HG03159 (cell line): ENCODE measurements around the gene NIM1K.
"Not testable (repeated sequence)": the region's sequence is repeated elsewhere in the genome, so short reads cannot be mapped to it uniquely, and the experiment has no call there.

ENCODE experiments used
- ATAC-seq: cut with Tn5 transposase; IDR thresholded peaks from one replicate; pipeline ENCODE4 v1.9.1; 2021; ENCODE audit warnings: mild to moderate bottlenecking, moderate library complexity; ENCODE audit not compliant: unreplicated experiment

The NIM1K gene

DNA sequence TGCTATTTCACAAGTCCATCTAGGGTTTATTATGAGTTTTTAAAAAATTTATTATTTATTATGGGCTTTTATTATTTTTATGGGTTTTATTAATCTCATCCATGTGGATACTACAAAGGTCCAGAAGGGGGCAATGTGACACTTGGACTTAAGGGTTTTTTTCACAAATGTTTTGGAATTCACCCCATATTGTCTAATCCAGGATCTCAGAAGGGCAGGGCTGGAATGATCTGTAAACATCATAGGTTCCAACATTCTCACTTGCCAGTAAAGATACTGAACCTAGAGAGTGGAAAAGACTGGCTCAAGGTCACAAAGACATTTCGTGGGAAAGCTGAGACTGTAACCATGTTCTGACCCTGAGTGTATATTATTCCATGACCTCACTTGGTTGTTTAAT lies 35.6 kb downstream of the NIM1K start:
- ATAC-seq, result no peak

DNA sequence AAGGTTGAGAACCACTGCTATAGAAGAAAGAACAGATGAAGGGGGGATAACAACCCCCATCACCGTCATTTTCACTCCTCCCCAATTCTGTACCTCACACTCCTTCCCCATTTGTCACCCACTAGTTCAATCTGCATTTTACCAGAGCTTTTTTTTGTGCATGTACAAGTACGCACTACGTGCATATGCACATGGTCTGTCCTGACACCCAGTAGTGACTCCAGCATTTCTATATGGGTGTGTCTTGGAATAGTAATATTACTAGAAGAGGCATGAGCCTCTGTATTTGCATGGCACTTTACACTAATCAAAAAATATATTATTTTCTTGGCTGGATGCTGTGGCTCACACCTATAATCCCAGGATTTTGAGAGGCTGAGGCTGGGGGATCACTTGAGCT lies 38.7 kb downstream of the NIM1K start:
- ATAC-seq, result no peak

DNA sequence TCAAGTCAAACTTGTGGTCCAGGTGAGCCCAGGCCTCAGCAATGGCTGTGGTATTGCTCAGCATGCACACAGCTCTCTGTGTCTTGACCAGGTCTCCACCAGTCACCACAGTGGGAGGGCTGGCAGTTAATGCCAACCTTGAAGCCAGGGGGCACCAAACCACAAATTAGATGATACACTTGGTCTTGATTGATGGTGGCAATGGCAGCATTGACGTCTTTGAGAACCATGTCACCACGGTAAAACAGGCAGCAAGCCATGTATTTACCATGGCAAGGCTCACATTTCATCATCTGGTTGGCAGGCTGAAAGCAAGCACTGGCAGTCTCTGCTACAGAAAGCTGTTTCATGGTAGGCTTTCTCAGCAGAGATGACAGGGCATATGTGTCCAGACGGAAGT lies 40.0 kb downstream of the NIM1K start:
- no peak for ATAC-seq

DNA sequence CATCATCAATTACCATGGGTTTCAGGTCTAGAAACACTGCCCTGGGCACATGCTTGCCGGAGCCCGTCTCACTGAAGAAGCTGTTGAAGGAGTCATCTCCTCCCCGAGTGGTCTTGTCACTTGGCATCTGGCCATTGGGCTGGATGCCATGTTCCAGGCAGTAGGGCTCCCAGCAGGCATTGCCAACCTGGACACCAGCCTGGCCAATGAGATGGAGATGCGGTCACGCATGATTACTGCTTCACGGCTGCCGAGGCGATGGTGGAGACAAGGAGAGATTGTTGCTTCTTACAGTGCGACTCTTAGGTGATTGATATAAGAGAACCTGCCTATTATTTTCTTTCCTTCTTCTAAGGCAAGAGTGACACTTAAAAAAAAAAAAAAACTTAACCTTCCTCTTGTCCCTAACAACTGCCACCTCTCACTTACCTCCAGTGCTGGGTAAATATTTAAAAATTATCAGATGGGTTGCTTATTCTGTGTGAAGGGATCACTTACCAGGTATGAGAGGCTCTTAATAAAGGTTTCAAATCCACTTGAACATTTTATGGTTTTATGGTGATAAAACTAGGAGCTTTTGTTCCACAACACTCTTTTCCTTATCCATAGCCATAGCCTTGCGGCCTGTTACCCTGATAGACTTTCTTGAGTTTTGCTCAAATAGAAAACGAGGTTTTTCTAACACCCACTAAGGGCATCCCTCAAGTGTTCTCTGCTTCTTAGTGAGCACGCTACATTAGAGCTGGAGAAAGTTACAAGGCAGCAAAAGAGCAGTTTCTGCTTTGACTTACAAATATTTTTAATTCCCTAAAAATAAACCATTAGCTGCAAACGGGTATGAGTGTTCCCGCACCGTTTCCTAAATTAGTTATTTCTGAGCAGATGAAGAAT lies 41.2 kb downstream of the NIM1K start:
- no peak for ATAC-seq

DNA sequence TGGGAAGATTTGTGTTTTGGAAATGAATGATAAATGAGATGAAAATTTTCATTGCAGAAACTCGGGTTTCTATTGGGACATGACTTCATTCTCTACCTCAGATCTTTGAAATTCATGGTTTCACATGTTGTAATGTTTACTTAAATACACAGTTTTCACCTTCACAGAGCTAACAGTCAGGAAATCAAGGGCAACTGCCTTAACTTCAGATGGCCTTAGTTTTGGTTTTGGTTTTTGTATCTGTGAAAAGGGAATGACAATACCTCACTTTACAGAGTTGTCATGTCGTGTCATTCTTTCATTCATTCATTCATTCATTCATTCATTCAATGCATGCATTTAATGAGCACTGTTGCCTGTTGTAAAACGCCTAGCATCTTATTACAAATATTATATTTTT lies 41.9 kb downstream of the NIM1K start:
- ATAC-seq, result no peak

DNA sequence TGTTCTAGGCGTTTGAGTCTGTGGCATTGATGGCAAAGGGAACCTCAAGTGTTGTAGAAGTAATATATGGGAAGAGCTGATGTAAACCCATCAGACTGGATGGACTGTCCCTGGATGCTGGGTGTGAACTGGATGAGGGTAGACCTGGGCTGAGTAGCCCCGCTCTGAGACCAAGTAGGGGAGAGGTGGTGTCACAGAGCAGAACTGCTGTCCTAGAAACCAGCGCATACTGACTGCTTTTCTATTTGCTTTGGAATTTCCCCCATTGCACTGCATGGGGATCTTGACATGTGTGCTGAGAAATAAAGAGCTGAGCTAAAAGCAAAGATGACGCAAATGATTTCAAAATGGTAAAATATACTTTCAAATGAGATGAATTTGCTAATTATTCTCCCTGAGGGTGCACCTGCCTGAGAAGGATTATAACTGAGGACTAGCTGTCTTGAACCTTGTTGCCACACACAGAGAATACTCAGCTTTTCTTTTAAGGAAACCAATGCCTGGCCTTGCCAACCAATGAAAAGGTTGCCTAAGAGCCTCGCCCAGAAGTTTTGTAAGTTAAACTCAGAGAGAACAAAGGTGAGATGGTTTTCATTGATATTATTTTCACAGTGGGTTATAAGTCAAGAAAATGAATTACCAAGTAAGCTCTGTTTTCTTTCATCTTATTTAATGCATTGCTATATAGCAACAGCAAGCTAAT lies 44.8 kb downstream of the NIM1K start:
- ATAC-seq, result no peak

DNA sequence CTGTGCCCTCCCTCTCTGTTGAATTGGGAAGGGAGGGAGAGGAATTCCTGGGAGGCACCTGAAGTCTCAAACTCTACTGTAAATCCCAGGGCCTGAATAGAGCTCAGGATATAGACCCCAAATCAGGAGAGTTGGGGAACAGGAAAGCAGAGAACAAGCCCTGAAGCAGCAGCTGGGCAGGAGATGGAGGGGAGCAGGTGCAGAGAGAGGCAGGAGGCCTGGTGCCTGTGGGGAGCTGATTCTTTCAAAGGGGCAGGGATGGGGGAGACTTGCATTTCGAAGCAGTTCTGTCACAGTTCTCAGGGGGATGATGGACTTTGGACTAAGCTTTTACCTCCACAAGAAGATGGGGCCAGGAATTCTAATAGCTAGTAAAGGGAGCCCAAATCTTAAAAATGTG lies 50.2 kb downstream of the NIM1K start:
- no peak for ATAC-seq

DNA sequence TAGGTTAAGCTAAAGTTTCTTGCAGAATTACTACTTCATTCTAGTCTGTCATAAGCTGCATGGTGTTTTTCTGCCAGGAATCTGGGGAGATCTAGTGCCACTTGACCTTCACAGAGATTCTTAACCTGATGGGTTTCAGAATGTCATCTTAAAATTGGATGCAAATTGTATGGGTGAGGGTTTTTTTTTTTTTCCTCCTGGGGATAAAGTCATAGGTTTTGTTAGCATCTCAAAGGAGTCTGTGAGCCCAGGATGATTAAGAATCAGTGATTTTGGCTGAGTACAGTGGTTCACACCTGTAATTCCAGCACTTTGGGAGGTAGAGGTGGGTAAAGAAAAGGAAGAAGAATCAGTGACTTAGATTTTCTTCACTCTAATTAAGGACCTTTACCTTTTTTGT lies 51.2 kb downstream of the NIM1K start:
- no peak for ATAC-seq

DNA sequence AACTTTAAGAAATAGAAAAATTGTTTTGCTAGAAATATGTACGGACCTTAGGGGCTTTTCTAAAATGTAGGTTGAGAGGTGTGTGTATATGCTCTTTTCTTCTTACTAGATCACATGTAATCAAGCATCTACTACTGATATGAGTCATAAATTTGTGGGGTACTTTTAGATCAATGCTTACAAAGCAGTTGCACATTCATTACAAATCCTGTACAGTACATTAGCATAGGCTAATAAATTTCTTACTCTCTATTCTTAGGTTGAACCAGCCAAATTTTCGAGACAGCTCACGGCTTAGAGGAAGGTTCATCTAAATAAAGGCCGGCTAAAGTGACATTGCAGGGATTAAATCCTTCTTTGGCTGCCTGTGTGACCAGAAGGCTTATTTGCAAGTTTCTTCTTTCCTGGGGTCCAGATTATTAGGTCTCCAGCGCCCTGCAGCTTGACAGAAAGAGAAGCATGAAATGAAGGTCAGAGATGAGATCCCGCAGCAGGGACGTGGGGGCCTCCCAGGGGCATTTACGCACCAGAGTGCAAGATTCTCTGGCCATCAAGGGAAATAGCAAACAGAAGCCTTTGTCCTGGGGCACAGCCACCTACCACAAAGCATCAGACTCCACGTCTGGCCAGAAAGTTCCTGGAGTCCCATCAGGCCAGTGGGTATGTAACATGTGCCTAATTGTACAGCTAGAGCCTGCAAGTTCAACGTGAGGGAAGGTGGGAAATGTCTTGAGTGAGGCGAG lies 53.0 kb downstream of the NIM1K start:
- peak; percentile 84 for ATAC-seq

DNA sequence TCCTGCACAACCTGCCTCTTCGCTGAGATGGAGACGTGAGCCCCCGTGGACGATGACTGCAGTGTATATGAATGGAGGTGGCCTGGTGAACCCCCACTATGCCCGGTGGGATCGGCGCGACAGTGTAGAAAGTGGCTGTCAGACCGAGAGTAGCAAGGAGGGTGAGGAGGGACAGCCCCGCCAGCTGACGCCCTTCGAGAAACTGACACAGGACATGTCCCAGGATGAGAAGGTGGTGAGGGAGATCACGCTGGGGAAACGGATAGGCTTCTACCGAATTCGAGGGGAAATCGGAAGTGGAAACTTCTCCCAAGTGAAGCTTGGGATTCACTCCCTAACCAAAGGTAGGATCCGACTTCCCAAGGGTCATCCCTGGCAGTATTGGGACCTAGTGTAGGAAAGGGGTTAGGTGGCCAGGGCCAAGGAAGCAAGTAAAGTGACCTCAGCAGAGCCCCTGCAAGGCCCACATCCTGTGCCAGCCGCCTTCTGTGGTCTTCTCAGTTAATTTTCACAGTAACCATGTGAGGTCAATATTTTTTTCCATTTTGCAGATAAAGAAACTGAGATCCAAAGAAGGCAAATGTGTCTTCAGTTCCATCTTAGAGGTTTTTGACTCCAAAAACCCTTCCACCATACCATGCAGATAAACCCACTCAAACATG lies 53.8 kb downstream of the NIM1K start:
- no peak for ATAC-seq

DNA sequence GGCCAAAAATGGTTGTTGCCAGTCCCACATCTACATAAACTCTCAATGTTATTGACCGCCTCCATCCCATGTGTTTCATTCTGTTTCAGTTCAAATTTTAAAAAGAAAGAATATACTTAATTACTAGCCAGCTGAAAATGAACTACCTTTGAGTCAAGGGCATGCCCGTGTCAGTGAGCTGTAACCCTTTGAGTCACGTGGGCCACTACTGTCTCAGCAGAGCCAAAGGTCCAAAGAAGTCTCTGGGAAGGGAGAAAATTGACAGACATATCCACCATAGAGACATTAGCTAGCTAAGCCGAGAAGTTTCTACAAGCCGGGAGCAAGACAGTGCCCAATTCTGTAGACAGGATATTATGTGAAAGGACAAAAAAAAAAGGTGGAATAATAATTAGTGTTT lies 59.7 kb downstream of the NIM1K start:
- no peak for ATAC-seq

DNA sequence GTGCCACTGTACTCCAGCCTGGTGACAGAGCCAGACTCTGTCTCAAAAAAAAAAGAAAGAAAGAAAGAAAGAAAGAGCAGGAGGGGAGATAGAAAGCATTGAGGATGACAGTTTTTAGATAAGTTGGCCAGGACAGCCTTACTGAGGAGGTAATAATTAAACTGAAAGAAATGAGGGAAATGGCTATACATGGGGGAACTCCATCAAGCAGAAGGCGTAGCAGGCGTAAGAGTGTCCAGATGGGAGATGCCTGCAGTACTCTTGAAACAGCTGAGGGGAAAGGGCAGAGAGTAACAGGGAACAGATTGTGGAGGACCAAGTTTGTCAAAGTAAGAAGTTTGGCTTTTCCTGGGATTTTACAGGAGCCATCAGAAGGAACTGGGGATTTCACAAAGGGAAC lies 63.7 kb downstream of the NIM1K start:
- no peak for ATAC-seq

DNA sequence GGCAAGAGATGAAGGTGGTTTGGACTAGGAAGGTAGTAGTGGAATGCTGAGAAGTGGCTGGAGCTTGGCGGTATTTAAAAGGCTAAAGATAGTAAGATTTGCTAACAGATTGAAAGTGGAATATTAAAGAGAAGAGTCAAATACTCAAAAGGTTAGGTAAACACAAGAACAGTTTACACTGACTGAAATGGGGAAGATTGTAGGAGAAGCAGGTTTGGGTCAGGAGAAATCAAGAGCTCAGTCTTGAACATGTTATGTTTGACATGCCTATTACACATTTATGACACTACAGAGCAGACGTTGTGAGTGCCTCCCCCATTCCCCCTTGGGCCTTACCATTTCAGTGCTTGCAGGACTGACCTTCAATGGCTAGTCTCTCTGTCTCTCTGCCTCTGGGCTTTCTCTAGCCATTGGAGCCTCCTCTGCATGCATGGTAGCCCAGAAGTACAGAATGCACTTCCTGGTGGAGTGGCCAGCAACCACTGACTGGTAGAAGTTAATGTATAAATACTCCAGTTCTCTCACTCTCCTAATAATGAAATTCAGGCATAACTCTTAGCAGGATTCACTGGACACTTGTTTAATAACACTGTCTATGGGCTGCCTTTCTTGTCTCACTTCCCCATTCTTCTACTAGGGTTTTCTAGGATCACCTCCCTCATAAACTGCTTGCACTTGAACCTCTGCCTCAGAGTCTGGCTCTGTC lies 64.4 kb downstream of the NIM1K start:
- ATAC-seq, result no peak

DNA sequence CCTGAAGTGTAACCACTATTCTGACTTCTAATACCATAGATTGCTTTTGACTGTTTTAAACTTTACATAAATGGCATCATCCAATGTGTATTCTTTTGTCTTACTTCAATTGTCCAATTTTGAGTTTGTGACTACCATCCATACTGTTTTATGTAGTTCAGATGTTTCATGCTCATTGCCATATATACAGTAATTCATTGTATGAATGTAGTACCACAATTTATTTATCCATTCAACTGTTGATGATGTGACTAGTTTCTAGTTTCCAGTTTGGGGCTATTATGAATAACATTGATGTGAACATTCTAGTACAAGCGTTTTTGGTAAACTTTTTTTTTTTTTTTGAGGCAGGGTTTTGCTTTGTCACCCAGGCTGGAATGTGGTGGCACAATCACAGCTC lies 66.1 kb downstream of the NIM1K start:
- no peak for ATAC-seq

DNA sequence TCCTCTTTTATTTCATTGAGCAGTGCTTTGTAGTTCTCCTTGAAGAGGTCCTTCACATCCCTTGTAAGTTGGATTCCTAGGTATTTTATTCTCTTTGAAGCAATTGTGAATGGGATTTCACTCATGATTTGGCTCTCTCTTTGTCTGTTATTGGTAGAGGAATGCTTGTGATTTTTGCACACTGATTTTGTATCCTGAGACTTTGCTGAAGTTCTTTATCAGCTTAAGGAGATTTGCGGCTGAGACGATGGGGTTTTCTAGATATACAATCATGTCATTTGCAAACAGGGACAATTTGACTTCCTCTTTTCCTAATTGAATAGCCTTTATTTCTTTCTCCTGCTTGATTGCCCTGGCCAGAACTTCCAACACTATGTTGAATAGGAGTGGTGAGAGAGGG lies 70.2 kb downstream of the NIM1K start:
- ATAC-seq, result not testable (repeated sequence)

DNA sequence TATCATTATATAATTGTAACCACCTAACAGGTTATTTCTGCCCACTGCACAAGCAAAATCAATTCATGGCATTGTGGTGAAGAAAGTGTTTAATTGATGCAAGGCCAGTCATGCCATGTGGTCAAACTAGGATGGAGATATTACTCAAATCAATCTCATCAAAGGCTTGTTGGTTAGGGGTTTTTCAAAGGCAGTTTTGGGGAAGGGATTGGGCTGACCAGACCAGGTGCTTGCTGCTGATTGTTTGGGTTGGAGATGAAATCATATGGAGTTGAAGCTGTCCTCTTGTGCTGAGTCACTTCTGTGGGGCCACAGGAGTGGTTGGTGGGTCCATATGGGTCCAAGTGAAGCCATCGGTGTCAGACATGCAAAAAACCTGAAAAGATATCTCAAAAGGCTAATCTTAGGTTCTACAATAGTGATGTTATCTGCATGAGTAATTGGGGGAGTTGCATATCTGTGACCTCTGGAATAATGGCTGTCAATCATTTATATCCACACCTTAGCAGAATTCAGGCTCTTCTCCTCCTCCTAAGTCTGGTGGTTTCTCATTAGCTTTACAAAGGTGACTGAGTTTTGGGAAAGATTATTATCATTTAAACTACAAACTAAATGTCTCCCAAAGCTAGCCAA lies 76.3 kb downstream of the NIM1K start:
- peak; percentile 76 for ATAC-seq

DNA sequence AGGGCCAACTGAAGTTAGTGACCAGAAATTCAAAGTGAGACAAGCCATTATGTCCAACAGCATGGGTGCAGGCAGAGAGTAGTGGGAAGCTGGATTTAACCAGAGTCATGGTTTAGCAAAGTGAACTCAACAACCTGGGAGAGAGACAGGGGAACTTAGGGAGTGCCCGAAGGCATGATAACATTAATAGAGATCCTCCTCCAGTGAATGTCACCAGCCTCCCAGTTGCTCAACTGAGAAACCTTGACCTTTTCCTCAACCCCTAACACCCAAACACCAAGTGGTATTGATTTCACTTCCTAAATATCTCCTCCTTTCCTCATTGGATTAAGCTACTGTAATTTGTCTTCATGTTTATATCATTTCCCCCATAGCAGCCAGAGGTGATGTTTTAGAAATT lies 78.6 kb downstream of the NIM1K start:
- ATAC-seq, result no peak

DNA sequence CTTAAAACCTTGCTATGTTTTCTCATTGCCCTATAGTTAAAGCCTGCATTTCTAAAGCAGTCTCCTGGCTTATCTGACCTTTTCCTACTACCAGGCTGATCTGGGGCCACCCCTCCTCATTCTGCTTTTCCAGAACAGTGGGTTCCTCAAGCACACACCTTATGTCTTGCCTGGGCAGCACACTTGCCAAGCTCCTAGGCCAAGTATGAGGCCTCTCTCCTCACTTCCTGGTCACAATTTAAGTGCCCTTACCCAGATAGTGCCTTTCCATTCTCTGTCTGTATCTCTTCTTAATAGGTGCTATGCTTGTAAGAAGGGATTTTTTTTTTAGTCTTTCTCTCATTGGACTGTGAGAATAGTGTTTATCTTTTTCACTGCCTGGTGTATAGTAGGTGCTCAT lies 81.5 kb downstream of the NIM1K start:
- ATAC-seq, result no peak

DNA sequence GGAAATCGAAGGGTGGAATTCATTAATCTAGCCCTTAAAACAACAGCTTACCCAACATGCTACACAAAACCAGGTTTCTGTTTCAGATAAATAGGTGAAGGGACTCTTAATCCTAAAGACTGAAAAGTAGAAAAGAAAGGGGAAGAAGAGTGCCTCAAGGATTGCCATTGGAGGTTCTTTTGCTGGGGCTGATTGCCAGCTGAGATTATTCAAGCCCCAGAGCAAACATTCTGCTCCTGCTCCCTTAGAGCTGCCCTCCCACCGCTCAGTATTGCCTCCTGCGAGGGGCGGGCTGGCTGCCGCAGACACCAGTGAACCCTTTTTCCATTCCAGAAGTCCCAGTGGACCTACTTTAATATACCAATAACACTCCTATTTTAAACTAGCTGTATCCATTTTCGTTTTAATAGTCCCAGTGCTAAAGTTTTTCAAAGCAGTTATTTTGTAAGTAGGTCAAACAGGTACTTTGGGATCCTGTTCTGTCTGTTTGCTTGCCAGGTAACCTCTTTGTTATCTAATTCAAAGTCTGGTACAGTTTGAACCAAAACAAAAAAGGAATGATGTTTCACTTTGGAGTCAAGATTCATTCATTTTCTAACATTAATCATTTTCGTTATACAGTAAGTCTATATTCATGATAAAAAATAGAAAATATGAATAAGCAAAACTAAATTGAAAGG lies 82.5 kb downstream of the NIM1K start:
- ATAC-seq, result no peak

DNA sequence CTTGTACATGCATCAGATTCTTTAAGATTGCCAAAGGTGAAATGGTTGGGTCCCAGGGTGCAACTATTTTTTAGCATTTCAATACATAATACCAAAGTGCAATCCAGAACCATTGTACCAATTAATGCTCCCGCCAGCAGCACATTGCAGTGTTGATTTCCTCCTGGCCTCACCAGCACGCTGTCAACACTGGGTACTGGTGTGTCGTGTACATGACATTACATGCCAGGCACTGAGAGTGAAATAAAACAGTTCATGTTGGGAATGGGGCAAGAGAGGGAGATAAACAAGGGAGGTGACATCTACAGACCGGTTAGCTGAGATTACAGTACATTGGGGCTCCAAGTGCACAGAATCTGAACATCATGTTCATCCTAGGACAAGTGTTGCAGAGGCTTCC lies 83.4 kb downstream of the NIM1K start:
- ATAC-seq, result no peak
